Measurements from ENCODE around the gene PIP5K1C.
"Not testable (repeated sequence)": the region's sequence is repeated elsewhere in the genome, so short reads cannot be mapped to it uniquely, and the experiment has no call there.

PIP5K1C gene

GRCh38 chr19:3666545-3666856 lies 33.8 kb downstream of the PIP5K1C start:
- H3K4me3 ChIP-seq (ENCODE audit: low read depth, low read length); DNase-seq (ENCODE audit: low read depth): not testable (repeated sequence)

GRCh38 chr19:3665681-3666544 lies 34.4 kb downstream of the PIP5K1C start:
- no peak overlapping the region for H3K4me3 ChIP-seq (ENCODE audit: low read depth, low read length)
- DNase-seq (ENCODE audit: low read depth): no peak

- H3K4me3 ChIP-seq (ENCODE audit: low read depth, low read length): no peak overlapping the region
- DNase-seq (ENCODE audit: low read depth): no peak
Measured at GRCh38 chr19:3664879-3665642, 35.2 kb downstream of the PIP5K1C start.

GRCh38 chr19:3663838-3664237 lies 36.4 kb downstream of the PIP5K1C start:
- no peak for DNase-seq (ENCODE audit: low read depth)
- H3K4me3 ChIP-seq (ENCODE audit: low read depth, low read length): no peak overlapping the region

- DNase-seq (ENCODE audit: low read depth): no peak
- no peak overlapping the region for H3K4me3 ChIP-seq (ENCODE audit: low read depth, low read length)
Measured at GRCh38 chr19:3661284-3662238, 38.7 kb downstream of the PIP5K1C start.

GRCh38 chr19:3660493-3661219 lies 39.6 kb downstream of the PIP5K1C start:
- H3K4me3 ChIP-seq (ENCODE audit: low read depth, low read length): no peak overlapping the region
- DNase-seq (ENCODE audit: low read depth): no peak

- no peak overlapping the region for H3K4me3 ChIP-seq (ENCODE audit: low read depth, low read length)
- no peak for DNase-seq (ENCODE audit: low read depth)
Measured at GRCh38 chr19:3659746-3660112, 40.5 kb downstream of the PIP5K1C start.

GRCh38 chr19:3658870-3659745 lies 41.2 kb downstream of the PIP5K1C start:
- H3K4me3 ChIP-seq (ENCODE audit: low read depth, low read length): no peak overlapping the region
- no peak for DNase-seq (ENCODE audit: low read depth)

GRCh38 chr19:3658004-3658869 lies 42.0 kb downstream of the PIP5K1C start:
- no peak overlapping the region for H3K4me3 ChIP-seq (ENCODE audit: low read depth, low read length)
- DNase-seq (ENCODE audit: low read depth): no peak

GRCh38 chr19:3657395-3657769 lies 42.9 kb downstream of the PIP5K1C start:
- no peak for DNase-seq (ENCODE audit: low read depth)
- H3K4me3 ChIP-seq (ENCODE audit: low read depth, low read length): no peak overlapping the region

GRCh38 chr19:3656747-3657394 lies 43.4 kb downstream of the PIP5K1C start:
- no peak for DNase-seq (ENCODE audit: low read depth)
- H3K4me3 ChIP-seq (ENCODE audit: low read depth, low read length): no peak overlapping the region

GRCh38 chr19:3656073-3656746 lies 44.1 kb downstream of the PIP5K1C start:
- no peak overlapping the region for H3K4me3 ChIP-seq (ENCODE audit: low read depth, low read length)
- peak; percentile 19 for DNase-seq (ENCODE audit: low read depth)

- DNase-seq (ENCODE audit: low read depth): peak; percentile 86
- H3K4me3 ChIP-seq (ENCODE audit: low read depth, low read length): no peak overlapping the region
Measured at GRCh38 chr19:3655402-3656072, 44.7 kb downstream of the PIP5K1C start.

GRCh38 chr19:3653865-3654513 lies 46.3 kb downstream of the PIP5K1C start:
- DNase-seq (ENCODE audit: low read depth): no peak
- no peak overlapping the region for H3K4me3 ChIP-seq (ENCODE audit: low read depth, low read length)

- H3K4me3 ChIP-seq (ENCODE audit: low read depth, low read length): no peak overlapping the region
- DNase-seq (ENCODE audit: low read depth): no peak
Measured at GRCh38 chr19:3653081-3653795, 47.0 kb downstream of the PIP5K1C start.

Data from skeletal muscle cell (primary cell).